Measurements from ENCODE around the gene SORCS2. TPM values are rescaled to one million over a fixed set of nuclear protein-coding genes. Genes with fewer than 3 reads are reported as not detected.
A peak's percentile ranks its signal among the peaks of the same experiment; 100 is the strongest.

SORCS2 gene
- total and polyA plus RNA-seq, 9 donors: 7.4 to 24.9 (median 13.0) TPM

- no peaks in the 10 kb centered on the region for H3K36me3 ChIP-seq (ENCODE audit: control insufficient read depth, insufficient read depth, low read length)
- WGBS (ENCODE audit: insufficient coverage): 51% methylated on average over 11 of the region's 26 CpGs
- no peak for DNase-seq
Measured at GRCh38 chr4:7217474-7218321, 25.4 kb downstream of the SORCS2 start.

GRCh38 chr4:7218686-7219085 is 26.3 kb downstream of the SORCS2 start:
- no peak overlapping the region for H3K27ac ChIP-seq (ENCODE audit: low read length)
- peaks cover 11% of the 10 kb centered on the region for H3K4me1 ChIP-seq (ENCODE audit: control insufficient read depth, insufficient read depth, low read length)
- no peak for DNase-seq
- H3K4me3 ChIP-seq (ENCODE audit: low read length): no peak overlapping the region
- WGBS (ENCODE audit: insufficient coverage): 43% methylated on average over 7 of the region's 7 CpGs
- H3K9me3 ChIP-seq (replicated peaks; ENCODE audit: control insufficient read depth, low read depth, low read length): peaks cover 7% of the 10 kb centered on the region
- no peaks in the 10 kb centered on the region for H3K36me3 ChIP-seq (ENCODE audit: control insufficient read depth, insufficient read depth, low read length)
- peaks cover 5% of the 10 kb centered on the region for H3K27me3 ChIP-seq (ENCODE audit: control insufficient read depth, insufficient read depth, low read length)

More at GRCh38 chr4:7217474-7218321, 25.4 kb downstream of the SORCS2 start:
- Histone ChIP-seq H3K27ac (ENCODE audit: low read length) (no peak overlapping the region), H3K9me3 (replicated peaks; ENCODE audit: control insufficient read depth, low read depth, low read length) (peaks cover 7% of the 10 kb centered on the region), H3K4me1 (ENCODE audit: control insufficient read depth, insufficient read depth, low read length) (peaks cover 11% of the 10 kb centered on the region), H3K4me3 (ENCODE audit: low read length) (no peak overlapping the region), H3K27me3 (ENCODE audit: control insufficient read depth, insufficient read depth, low read length) (peaks cover 5% of the 10 kb centered on the region)

- WGBS (ENCODE audit: insufficient coverage): 86% methylated on average over 7 of the region's 9 CpGs
- H3K4me3 ChIP-seq (ENCODE audit: low read length): no peak overlapping the region
Measured at GRCh38 chr4:7222521-7222920, 30.2 kb downstream of the SORCS2 start.

GRCh38 chr4:7223541-7223940 is 31.2 kb downstream of the SORCS2 start:
- WGBS (ENCODE audit: insufficient coverage): 80% methylated on average over 1 of the region's 5 CpGs
- Histone ChIP-seq H3K27me3 (ENCODE audit: control insufficient read depth, insufficient read depth, low read length) (peaks cover 9% of the 10 kb centered on the region), H3K36me3 (ENCODE audit: control insufficient read depth, insufficient read depth, low read length) (no peaks in the 10 kb centered on the region), H3K4me1 (ENCODE audit: control insufficient read depth, insufficient read depth, low read length) (peaks cover 22% of the 10 kb centered on the region), H3K4me3 (ENCODE audit: low read length) (no peak overlapping the region), H3K27ac (ENCODE audit: low read length) (no peak overlapping the region), H3K9me3 (replicated peaks; ENCODE audit: control insufficient read depth, low read depth, low read length) (no peaks in the 10 kb centered on the region)
- no peak for DNase-seq

More at GRCh38 chr4:7222521-7222920, 30.2 kb downstream of the SORCS2 start:
- Histone ChIP-seq H3K36me3 (ENCODE audit: control insufficient read depth, insufficient read depth, low read length) (no peaks in the 10 kb centered on the region), H3K27me3 (ENCODE audit: control insufficient read depth, insufficient read depth, low read length) (peaks cover 9% of the 10 kb centered on the region), H3K9me3 (replicated peaks; ENCODE audit: control insufficient read depth, low read depth, low read length) (no peaks in the 10 kb centered on the region), H3K4me1 (ENCODE audit: control insufficient read depth, insufficient read depth, low read length) (peaks cover 26% of the 10 kb centered on the region), H3K27ac (ENCODE audit: low read length) (no peak overlapping the region)
- DNase-seq: no peak

GRCh38 chr4:7224001-7224400 is 31.7 kb downstream of the SORCS2 start:
- no peak for DNase-seq
- Histone ChIP-seq H3K27ac (ENCODE audit: low read length) (no peak overlapping the region), H3K36me3 (ENCODE audit: control insufficient read depth, insufficient read depth, low read length) (no peaks in the 10 kb centered on the region), H3K27me3 (ENCODE audit: control insufficient read depth, insufficient read depth, low read length) (peaks cover 9% of the 10 kb centered on the region), H3K9me3 (replicated peaks; ENCODE audit: control insufficient read depth, low read depth, low read length) (no peaks in the 10 kb centered on the region), H3K4me1 (ENCODE audit: control insufficient read depth, insufficient read depth, low read length) (peaks cover 22% of the 10 kb centered on the region), H3K4me3 (ENCODE audit: low read length) (no peak overlapping the region)
- 86% methylated on average over 1 of the region's 4 CpGs for WGBS (ENCODE audit: insufficient coverage)

GRCh38 chr4:7224878-7225533 is 32.7 kb downstream of the SORCS2 start:
- H3K4me1 ChIP-seq (ENCODE audit: control insufficient read depth, insufficient read depth, low read length): peaks cover 22% of the 10 kb centered on the region
- H3K9me3 ChIP-seq (replicated peaks; ENCODE audit: control insufficient read depth, low read depth, low read length): no peaks in the 10 kb centered on the region
- 89% methylated on average over 7 of the region's 11 CpGs for WGBS (ENCODE audit: insufficient coverage)
- no peak overlapping the region for H3K4me3 ChIP-seq (ENCODE audit: low read length)
- DNase-seq: no peak
- no peaks in the 10 kb centered on the region for H3K36me3 ChIP-seq (ENCODE audit: control insufficient read depth, insufficient read depth, low read length)
- H3K27me3 ChIP-seq (ENCODE audit: control insufficient read depth, insufficient read depth, low read length): peaks cover 9% of the 10 kb centered on the region
- H3K27ac ChIP-seq (ENCODE audit: low read length): no peak overlapping the region

- Histone ChIP-seq H3K27ac (ENCODE audit: low read length) (no peak overlapping the region), H3K36me3 (ENCODE audit: control insufficient read depth, insufficient read depth, low read length) (no peaks in the 10 kb centered on the region), H3K27me3 (ENCODE audit: control insufficient read depth, insufficient read depth, low read length) (peaks cover 9% of the 10 kb centered on the region), H3K4me1 (ENCODE audit: control insufficient read depth, insufficient read depth, low read length) (peaks cover 22% of the 10 kb centered on the region), H3K4me3 (ENCODE audit: low read length) (no peak overlapping the region), H3K9me3 (replicated peaks; ENCODE audit: control insufficient read depth, low read depth, low read length) (no peaks in the 10 kb centered on the region)
- WGBS (ENCODE audit: insufficient coverage): 39% methylated on average over 10 of the region's 22 CpGs
- no peak for DNase-seq
Measured at GRCh38 chr4:7226439-7226838, 34.1 kb downstream of the SORCS2 start.

- 56% methylated on average over 8 of the region's 10 CpGs for WGBS (ENCODE audit: insufficient coverage)
- no peak overlapping the region for H3K27ac ChIP-seq (ENCODE audit: low read length)
- no peak overlapping the region for H3K4me3 ChIP-seq (ENCODE audit: low read length)
- no peaks in the 10 kb centered on the region for H3K36me3 ChIP-seq (ENCODE audit: control insufficient read depth, insufficient read depth, low read length)
- H3K9me3 ChIP-seq (replicated peaks; ENCODE audit: control insufficient read depth, low read depth, low read length): no peaks in the 10 kb centered on the region
- peak; percentile 25 for DNase-seq
- H3K27me3 ChIP-seq (ENCODE audit: control insufficient read depth, insufficient read depth, low read length): peaks cover 7% of the 10 kb centered on the region
- H3K4me1 ChIP-seq (ENCODE audit: control insufficient read depth, insufficient read depth, low read length): peaks cover 22% of the 10 kb centered on the region
Measured at GRCh38 chr4:7227008-7227407, 34.7 kb downstream of the SORCS2 start.

GRCh38 chr4:7228734-7229133 is 36.4 kb downstream of the SORCS2 start:
- H3K36me3 ChIP-seq (ENCODE audit: control insufficient read depth, insufficient read depth, low read length): no peaks in the 10 kb centered on the region
- H3K27ac ChIP-seq (ENCODE audit: low read length): no peak overlapping the region
- 97% methylated on average over 10 of the region's 11 CpGs for WGBS (ENCODE audit: insufficient coverage)
- H3K27me3 ChIP-seq (ENCODE audit: control insufficient read depth, insufficient read depth, low read length): peaks cover 6% of the 10 kb centered on the region
- H3K9me3 ChIP-seq (replicated peaks; ENCODE audit: control insufficient read depth, low read depth, low read length): no peaks in the 10 kb centered on the region
- H3K4me3 ChIP-seq (ENCODE audit: low read length): no peak overlapping the region
- no peak for DNase-seq
- H3K4me1 ChIP-seq (ENCODE audit: control insufficient read depth, insufficient read depth, low read length): peaks cover 22% of the 10 kb centered on the region

- Histone ChIP-seq H3K27ac (ENCODE audit: low read length) (no peak overlapping the region), H3K36me3 (ENCODE audit: control insufficient read depth, insufficient read depth, low read length) (no peaks in the 10 kb centered on the region), H3K4me3 (ENCODE audit: low read length) (no peak overlapping the region), H3K27me3 (ENCODE audit: control insufficient read depth, insufficient read depth, low read length) (peaks cover 2% of the 10 kb centered on the region), H3K9me3 (replicated peaks; ENCODE audit: control insufficient read depth, low read depth, low read length) (no peaks in the 10 kb centered on the region), H3K4me1 (ENCODE audit: control insufficient read depth, insufficient read depth, low read length) (peaks cover 13% of the 10 kb centered on the region)
- no peak for DNase-seq
- 82% methylated on average over 17 of the region's 18 CpGs for WGBS (ENCODE audit: insufficient coverage)
Measured at GRCh38 chr4:7232061-7232650, 39.8 kb downstream of the SORCS2 start.
